Measurements from ENCODE around the gene SPRING1.

SPRING1 gene

DNA sequence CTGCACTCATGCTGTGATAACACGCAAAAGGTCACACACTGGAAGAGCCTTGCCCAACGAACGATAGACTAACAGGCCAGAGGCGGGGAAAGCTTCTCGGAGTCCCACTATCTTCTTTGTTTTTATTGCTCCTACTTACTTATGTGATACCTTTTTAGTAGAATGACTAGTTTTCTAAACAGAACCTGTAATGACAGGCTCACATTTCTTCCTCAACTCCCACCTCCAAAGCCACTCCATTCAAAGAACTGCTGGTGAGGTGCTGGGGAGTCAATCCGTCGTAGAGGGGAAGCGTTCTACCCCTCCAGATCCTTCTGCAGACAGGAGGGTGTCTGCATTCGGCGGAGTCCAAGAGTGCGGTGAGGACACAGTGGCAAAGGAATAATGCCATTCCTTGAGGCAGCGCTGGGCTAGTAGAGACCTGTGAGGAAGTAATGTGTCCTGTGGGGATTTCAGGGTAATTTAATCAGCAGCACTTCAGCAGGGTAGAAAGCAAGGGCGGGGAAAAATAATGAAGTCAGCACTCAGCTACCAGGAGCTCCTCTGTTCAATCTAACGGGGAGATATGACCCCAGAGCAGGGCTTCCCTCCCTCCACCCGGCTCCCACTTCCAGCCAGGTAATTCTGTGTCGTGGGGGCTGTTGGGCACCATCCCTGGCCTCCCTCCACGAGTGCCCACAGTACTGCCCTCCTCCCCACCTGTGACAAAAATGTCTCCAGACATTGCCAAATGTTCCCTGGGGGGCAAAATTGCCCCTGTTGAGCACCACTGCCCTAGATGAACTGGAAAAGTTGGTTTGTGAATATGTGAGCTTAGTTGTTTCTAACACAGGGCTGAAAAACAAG, 25.2 kb downstream of the SPRING1 start (continued):
- TF ChIP-seq, protein P1, sequence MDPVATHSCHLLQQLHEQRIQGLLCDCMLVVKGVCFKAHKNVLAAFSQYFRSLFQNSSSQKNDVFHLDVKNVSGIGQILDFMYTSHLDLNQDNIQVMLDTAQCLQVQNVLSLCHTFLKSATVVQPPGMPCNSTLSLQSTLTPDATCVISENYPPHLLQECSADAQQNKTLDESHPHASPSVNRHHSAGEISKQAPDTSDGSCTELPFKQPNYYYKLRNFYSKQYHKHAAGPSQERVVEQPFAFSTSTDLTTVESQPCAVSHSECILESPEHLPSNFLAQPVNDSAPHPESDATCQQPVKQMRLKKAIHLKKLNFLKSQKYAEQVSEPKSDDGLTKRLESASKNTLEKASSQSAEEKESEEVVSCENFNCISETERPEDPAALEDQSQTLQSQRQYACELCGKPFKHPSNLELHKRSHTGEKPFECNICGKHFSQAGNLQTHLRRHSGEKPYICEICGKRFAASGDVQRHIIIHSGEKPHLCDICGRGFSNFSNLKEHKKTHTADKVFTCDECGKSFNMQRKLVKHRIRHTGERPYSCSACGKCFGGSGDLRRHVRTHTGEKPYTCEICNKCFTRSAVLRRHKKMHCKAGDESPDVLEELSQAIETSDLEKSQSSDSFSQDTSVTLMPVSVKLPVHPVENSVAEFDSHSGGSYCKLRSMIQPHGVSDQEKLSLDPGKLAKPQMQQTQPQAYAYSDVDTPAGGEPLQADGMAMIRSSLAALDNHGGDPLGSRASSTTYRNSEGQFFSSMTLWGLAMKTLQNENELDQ (tag by site-specific recombination; IDR thresholded peaks at IDR 0.05; ENCODE audit: low read depth), result no peak
- TF ChIP-seq ELK4 (IDR thresholded peaks at IDR 0.05; ENCODE audit: borderline replicate concordance, low read depth, low read length) (no peak), ZNF837 (tag by site-specific recombination; IDR thresholded peaks at IDR 0.05) (peak; percentile 85; the same call in 1 of the 2 replicates), ZBTB20 (tag by site-specific recombination; IDR thresholded peaks at IDR 0.05) (peak; percentile 72), BCL11A (tag by site-specific recombination; IDR thresholded peaks at IDR 0.05; ENCODE audit: low read depth) (peak; percentile 16; the same call in 1 of the 2 replicates), ZNF645 (tag by site-specific recombination; IDR thresholded peaks at IDR 0.05) (no peak), RBAK (tag by site-specific recombination; IDR thresholded peaks at IDR 0.05) (no peak), ZNF10 (tag by site-specific recombination; IDR thresholded peaks at IDR 0.05) (peak; percentile 74), GLI4 (tag by site-specific recombination; IDR thresholded peaks at IDR 0.05) (no peak), ZBTB17 (tag by site-specific recombination; IDR thresholded peaks at IDR 0.05) (peak; percentile 75), FEZF1 (tag by site-specific recombination; IDR thresholded peaks at IDR 0.05) (peak; percentile 52), GLIS1 (tag by site-specific recombination; IDR thresholded peaks at IDR 0.05) (peak; percentile 38), TRIM28 (IDR thresholded peaks at IDR 0.05; ENCODE audit: borderline replicate concordance, low read length) (peak; percentile 91), ZBTB44 (tag by site-specific recombination; IDR thresholded peaks at IDR 0.05) (0 out of 2 replicates have a peak, but pooled peaks have one; percentile 17)
- TF ChIP-seq, protein P2, sequence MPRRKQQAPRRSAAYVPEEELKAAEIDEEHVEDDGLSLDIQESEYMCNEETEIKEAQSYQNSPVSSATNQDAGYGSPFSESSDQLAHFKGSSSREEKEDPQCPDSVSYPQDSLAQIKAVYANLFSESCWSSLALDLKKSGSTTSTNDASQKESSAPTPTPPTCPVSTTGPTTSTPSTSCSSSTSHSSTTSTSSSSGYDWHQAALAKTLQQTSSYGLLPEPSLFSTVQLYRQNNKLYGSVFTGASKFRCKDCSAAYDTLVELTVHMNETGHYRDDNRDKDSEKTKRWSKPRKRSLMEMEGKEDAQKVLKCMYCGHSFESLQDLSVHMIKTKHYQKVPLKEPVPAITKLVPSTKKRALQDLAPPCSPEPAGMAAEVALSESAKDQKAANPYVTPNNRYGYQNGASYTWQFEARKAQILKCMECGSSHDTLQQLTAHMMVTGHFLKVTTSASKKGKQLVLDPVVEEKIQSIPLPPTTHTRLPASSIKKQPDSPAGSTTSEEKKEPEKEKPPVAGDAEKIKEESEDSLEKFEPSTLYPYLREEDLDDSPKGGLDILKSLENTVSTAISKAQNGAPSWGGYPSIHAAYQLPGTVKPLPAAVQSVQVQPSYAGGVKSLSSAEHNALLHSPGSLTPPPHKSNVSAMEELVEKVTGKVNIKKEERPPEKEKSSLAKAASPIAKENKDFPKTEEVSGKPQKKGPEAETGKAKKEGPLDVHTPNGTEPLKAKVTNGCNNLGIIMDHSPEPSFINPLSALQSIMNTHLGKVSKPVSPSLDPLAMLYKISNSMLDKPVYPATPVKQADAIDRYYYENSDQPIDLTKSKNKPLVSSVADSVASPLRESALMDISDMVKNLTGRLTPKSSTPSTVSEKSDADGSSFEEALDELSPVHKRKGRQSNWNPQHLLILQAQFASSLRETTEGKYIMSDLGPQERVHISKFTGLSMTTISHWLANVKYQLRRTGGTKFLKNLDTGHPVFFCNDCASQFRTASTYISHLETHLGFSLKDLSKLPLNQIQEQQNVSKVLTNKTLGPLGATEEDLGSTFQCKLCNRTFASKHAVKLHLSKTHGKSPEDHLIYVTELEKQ (tag by site-specific recombination; IDR thresholded peaks at IDR 0.05; ENCODE audit: borderline replicate concordance), result 0 out of 2 replicates have a peak, but pooled peaks have one; percentile 32
- TF ChIP-seq, protein P3, sequence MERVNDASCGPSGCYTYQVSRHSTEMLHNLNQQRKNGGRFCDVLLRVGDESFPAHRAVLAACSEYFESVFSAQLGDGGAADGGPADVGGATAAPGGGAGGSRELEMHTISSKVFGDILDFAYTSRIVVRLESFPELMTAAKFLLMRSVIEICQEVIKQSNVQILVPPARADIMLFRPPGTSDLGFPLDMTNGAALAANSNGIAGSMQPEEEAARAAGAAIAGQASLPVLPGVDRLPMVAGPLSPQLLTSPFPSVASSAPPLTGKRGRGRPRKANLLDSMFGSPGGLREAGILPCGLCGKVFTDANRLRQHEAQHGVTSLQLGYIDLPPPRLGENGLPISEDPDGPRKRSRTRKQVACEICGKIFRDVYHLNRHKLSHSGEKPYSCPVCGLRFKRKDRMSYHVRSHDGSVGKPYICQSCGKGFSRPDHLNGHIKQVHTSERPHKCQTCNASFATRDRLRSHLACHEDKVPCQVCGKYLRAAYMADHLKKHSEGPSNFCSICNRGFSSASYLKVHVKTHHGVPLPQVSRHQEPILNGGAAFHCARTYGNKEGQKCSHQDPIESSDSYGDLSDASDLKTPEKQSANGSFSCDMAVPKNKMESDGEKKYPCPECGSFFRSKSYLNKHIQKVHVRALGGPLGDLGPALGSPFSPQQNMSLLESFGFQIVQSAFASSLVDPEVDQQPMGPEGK (tag by site-specific recombination; IDR thresholded peaks at IDR 0.05), result peak; percentile 80
